Activated CD4-positive, alpha-beta T cell treated with anti-CD3 and anti-CD28 coated beads for 24 hours (primary cell): Measurements from ENCODE around the gene LCN1.

Source experiments
- DNase-seq, 2 donors: peaks; one replicate each; pipeline ENCODE4 v3.0.0-alpha.2; 2020; ENCODE audit warnings: low read depth in 2 of 2

LCN1 gene

DNA sequence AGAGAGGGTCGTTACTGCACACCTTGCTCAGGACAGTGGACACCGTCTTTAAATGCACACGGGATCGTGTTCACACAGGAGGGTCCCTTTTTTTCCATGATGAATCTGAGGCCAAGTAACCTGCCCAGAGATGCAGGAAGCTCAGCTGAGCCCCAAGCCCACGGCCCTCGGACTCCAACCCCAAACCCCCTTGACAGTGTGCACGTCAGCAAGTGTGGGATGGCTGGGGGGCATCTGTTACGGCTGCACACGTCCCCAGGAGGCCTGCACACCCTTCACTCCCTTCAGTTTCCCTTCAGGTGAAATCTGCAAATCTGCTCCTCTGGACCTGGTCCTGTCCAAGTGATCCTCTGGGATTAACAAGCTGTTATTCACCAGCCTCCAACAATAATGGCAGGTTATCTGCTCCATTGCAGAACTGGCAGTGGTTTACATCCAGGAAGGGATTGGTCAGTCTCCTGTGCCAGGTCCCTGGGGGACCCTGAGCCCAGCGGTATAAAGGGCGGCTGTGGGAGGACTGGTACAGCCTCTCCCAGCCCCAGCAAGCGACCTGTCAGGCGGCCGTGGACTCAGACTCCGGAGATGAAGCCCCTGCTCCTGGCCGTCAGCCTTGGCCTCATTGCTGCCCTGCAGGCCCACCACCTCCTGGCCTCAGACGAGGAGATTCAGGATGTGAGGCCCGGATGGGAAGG lies at the start of gene LCN1:
LCN1 (plus strand) TSS at position 525 of the 692 bp plus-strand sequence; CDS start at position 583, 58 bp downstream.
- DNase-seq: no peak

- no peak for DNase-seq
These were observed 49.2 kb upstream of the LCN1 start for GRCh38 chr9:135471791-135472640.

GRCh38 chr9:135473972-135474543 lies 47.2 kb upstream of the LCN1 start:
- DNase-seq: no peak

DNA sequence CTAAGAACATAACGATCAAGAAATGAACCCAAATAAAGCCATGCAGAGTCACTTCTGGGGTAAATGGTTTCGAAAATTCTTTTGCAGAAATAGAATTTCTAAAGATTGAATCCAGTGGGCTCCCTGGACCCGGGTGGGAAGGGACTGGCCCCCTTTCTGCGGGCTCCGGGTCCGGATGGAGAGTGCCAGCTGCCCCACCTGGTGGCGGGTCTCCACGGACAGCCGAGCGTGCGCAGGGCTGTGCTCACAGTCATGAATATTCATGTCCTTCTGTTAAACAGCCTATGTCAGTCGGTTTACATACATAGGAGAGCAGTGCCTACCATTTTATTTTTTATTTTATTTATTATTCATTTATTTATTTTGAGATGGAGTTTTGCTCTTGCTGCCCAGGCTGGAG lies 46.3 kb upstream of the LCN1 start:
- DNase-seq: no peak

- DNase-seq: no peak
These were observed 44.5 kb upstream of the LCN1 start for GRCh38 chr9:135476561-135477355.

GRCh38 chr9:135478191-135478590 lies 43.0 kb upstream of the LCN1 start:
- DNase-seq: no peak

- DNase-seq: no peak
These were observed 42.3 kb upstream of the LCN1 start for GRCh38 chr9:135478829-135479468.

DNA sequence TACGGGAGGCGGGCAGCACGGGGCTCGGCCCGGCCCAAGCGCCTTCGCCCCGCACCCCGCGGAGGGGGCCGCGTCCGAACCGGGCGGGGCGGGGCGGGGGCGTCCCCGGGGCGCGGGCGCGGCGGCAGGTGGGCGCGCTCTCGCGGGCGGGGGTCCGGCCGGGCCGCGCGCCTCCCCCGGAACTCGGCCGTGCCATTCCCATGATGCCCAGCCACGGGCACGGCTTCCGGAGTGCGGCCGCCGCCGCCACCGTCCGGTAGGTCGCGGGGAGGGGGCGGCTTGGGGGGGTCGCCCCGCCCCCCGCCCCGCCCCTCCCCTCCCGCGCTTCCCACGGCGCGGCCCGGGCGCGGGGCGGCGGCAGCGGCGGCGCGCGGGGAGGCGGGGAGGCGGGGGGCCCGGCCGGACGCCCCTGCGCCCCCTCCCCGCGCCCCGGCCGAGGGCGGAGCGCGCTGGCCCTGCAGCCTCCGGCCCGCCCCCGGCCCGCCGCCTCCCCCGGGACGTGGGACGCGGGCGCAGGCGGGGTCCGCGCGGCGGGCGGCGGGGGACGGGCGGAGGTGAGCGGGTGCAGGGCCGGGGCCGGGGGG lies 41.7 kb upstream of the LCN1 start, which contains the start of gene PPP1R26:
PPP1R26 (plus strand) TSS at position 314 of the 584 bp plus-strand sequence. CDS start 4,729 bp downstream, outside the sequence.
- DNase-seq: no peak

- no peak for DNase-seq
These were observed 40.9 kb upstream of the LCN1 start for GRCh38 chr9:135480071-135480939.

DNA sequence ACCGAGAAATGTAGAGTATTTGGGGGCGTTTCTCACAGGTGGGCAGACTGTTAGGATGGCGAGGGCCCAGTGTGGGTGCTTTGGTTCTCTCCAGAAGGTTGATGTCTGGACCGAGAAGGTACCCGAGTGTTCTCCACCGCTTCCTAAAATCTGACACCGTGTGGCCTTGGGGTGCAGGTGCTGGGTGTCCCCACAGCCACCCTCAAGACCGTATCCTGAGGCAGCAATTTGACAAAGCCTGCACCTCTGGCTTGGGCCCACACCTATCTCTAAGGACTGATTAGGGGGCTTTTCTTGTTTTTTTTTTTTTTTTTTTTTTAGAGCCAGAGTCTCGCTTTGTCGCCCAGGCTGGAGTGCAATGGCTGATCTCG lies 40.3 kb upstream of the LCN1 start:
- no peak for DNase-seq

DNA sequence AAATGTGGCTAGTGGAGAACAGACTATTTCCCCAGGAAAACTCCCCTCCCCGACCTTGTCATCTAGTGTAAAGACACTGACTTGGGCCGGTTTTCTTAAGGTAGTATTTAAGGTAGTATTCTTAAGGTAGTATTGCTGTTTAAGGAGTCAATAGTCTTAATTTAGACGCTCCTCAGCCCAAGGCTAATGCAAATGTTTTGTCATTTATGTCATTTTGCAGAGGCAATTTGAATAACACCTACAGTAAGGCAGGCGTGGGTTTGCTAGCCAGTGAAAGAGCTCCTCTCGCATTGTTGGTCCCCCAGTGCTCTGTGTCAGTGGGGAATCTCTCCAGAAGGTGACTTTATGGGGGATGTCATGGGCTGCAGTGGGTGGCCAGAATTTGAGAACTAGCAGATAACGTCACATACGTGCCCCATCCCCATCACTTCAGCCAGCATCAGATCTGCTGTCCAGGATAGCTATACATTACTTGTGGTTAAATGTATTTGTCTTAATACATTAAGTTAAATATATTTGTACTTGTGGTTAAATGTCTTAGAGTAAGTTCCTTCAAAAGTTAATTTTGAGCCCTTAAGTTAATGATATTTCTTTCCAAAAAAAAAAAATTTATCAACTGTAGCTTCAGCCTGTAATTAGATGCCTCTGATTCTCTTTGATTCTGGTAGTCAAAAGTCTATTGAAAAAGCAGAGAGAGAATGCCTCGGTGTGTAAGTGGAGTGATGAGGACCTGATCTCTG lies 39.1 kb upstream of the LCN1 start:
- DNase-seq: no peak

DNA sequence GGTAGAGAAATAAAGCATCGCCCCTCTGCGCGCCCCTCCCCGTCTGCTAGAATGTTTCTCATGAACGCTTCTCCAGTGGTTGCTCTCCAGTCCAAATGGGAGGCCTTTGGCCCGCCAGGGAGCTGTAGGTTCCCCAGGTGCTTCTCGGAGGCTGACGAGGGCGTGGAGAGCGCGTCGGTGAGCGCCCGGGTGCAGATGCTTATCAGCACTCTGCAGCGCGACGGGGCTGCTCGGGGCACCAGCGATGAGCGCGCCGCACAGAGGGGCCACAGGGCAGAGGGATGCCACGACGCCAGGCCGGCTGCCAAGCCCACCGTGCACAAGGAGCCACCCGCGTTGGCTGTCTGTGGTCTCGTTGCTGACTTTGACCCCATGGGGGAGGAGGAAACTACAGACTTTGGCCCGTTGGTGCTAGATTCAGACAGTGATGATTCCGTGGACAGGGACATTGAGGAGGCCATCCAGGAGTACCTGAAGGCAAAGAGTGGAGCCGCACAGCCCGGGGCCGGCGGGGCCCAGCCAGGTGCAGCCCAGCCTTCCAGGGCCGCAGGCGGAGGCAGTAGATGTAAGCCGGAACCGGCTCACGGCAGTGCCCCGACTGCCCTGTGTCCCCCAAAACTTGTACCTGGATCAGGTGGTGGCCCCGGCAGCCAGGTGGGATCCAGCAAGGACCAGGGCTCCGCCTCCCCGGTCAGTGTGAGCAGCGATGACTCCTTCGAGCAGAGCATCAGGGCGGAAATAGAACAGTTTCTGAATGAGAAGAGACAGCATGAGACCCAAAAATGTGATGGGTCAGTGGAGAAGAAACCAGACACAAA lies 36.6 kb upstream of the LCN1 start:
- DNase-seq: no peak

DNA sequence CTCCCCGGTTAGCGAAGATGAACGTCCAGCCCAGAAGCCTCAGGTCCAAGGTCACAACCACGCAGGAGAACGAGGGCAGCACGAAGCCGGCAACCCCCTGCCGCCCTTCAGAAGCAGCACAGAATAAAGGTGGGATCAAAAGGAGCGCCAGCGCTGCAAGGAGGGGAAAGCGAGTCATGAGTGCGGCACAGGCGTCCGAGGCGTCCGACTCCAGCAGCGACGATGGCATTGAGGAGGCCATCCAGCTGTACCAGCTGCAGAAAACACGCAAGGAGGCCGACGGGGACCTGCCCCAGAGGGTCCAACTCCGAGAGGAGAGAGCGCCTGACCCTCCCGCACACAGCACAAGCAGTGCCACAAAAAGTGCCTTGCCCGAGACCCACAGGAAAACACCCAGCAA lies 35.9 kb upstream of the LCN1 start:
- DNase-seq: no peak

GRCh38 chr9:135485832-135486231 lies 35.4 kb upstream of the LCN1 start:
- DNase-seq: no peak

- no peak for DNase-seq
These were observed 34.8 kb upstream of the LCN1 start for GRCh38 chr9:135486267-135487065.

DNA sequence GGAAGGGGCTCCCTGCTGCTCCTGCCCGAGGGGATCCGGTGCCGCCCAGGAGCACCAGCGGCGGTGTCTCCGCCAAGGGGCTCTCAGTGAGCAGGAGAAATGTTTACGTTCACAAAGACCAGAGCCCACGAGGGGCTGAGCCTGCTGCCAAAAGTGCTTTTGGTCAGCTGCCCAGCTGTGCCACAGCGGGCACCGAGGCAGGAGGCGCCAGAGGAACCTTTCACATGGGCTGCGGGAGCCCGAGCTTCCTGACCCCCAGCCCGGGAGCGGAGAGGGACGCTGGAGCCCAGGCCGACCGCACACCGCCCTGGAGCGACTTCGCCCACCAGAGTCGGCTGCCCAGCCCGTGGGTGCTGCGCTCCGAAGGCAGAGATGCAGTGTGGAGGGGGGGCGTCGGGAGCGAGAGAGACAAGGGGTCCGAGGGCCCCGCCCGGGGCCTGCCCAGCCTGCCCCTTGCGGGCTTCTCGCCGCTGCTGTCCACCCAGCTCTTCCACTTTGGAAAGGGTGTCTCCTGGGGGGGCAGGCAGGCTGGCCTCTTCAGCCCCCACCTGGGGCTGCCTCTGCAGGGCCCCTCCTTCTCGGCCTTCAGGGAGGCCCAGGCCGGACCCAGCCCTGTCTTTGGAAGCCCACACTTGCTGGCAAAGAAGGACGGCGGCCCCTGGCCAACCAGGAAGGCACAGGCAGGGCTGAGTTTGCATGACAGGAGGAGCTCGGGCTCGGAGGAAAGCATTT lies 33.8 kb upstream of the LCN1 start:
- no peak for DNase-seq

- DNase-seq: no peak
These were observed 33.3 kb upstream of the LCN1 start for GRCh38 chr9:135488013-135488330.
